ENCODE results near the gene FRMPD2.

GRCh38 chr10:48235501-48235900 lies 39.0 kb downstream of the FRMPD2 start:
- TF ChIP-seq CTCF (IDR thresholded peaks at IDR 0.05) = no peak
- no peak for TF ChIP-seq POLR2A (IDR thresholded peaks at IDR 0.05)

Measured in lower leg skin (tissue), 3 donors.